ENCODE measurements around the gene DOCK10. TPM values are rescaled to one million over a fixed set of nuclear protein-coding genes. Genes with fewer than 3 reads are reported as not detected.
A peak's percentile ranks its signal among the peaks of the same experiment; 100 is the strongest.

Gene DOCK10
- 100 to 1,000 TPM; 343 to 344 TPM for total RNA-seq

DNA sequence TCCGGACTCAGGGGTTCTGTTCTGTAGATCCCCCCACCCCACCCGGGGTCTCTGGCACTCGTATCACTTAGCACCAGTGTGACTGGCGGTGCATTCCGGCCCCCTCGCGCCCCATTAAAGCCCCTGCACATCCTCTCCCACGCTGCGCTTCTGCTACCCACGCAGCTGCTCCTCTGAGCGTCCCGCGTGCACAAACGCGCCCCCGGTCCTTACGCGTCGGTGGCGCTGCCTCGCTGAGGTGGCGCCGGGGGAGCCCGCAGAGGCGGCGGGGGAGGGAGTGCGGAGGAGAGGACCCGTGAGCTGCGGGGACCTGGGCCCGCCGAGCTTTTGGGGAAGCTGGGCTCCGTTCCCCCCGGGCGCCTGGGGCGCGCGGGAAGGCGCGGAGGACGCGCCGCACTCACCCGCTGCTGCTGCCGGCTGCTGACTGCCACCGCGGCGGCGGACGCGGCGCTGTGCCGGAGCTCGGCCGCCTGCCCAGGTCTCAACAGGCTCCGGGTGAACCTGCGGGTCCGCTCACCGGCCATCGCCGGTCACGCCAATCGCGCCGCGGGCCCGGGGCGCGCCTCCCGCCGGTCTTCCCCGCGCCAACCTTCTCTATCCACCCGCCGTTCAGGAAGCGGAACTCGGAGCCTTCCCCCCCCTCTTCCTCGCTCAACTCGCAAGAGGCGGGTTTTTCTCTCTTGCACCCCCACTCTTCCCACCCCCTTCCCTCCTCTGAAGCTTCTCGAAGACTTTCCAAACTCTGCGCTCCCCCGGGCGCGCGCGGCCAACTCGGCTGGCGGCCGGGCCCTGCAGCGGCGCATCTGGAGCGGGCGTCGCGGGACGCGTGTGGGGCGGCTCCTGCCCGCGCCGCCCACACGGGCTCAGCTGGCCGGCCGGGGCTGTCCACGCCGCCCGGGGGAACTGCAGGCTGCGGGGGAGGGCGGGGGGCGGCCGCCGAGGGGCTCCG is at the start of gene DOCK10:
Gene DOCK10, minus strand, starts transcription at position 618 of the 949 bp plus-strand sequence. Its CDS starts 94 bp downstream, at position 524.
- ChIA-PET POLR2A (interaction anchor here (0.6 to 7.5 kb wide), 22 partner anchors 8 to 146 kb away, joined by 3 to 155 read pairs (median 4); no protein-coding TSS in a partner anchor), CTCF (interaction anchor here (0.6 to 6.8 kb wide), 12 partner anchors 8 to 157 kb away, joined by 3 to 53 read pairs (median 4); no protein-coding TSS in a partner anchor)
- Mint-ChIP-seq H3K27me3 (ENCODE audit: low read depth) (peaks cover 15% of the 10 kb centered on the region), H3K27ac (peak within 1 kb of the TSS; percentile 98), H3K4me3 (peak within 1 kb of the TSS; percentile 98), H3K4me1 (ENCODE audit: low read depth) (peaks cover 50% of the 10 kb centered on the region), H3K36me3 (ENCODE audit: low read depth) (peaks cover 39% of the 10 kb centered on the region), H3K9me3 (ENCODE audit: insufficient read depth) (no peaks in the 10 kb centered on the region)
- peak; percentile 48 for ATAC-seq
- DNase-seq, result peak; percentile 60

DNA sequence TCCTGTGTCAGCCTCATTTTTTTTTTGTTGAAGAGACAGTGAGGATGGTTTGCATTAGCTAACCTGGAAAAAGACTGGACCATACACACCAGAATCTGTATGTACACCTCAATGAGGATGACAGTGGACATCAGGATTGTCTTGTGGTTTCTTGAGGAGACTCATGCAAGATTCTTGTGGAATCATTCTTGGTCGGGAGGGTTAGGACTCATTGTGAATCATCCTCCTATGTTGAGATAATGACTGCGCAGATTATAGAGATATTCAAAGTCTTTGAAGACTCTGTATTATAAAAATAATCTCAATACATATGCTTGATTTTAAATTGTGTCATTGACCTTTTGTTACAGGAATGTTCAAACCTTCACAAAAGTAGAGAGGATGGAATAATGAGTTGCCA is 49.1 kb upstream of the DOCK10 start:
- H3K27ac Mint-ChIP-seq, result no peak overlapping the region
- peaks cover 12% of the 10 kb centered on the region for H3K4me1 Mint-ChIP-seq (ENCODE audit: low read depth)

DNA sequence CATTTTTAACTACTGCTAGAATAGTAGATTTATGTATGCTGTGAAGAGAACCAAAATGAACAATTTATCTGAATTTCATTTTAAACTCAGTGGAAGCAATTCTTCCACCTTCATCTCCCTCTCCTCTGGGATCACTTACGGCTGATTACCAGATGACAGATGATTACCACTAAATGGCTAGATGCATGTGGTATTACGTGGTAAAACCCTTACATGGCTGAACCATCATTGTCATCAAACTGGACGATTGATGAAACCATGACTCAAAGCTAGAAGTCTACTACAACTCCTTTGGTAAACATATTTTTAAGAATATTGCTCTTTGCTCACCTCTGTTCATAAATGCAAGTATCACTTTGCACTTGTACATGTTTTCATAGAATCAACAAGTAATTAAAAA is 48.5 kb upstream of the DOCK10 start:
- ChIA-PET POLR2A (no interaction called here), CTCF (interaction anchor here (0.8 kb wide), 1 partner anchor 10 kb away, joined by 4 read pairs; no protein-coding TSS in a partner anchor)
- DNase-seq, result no peak
- H3K27ac Mint-ChIP-seq, result no peak overlapping the region
- peaks cover 4% of the 10 kb centered on the region for H3K9me3 Mint-ChIP-seq (ENCODE audit: insufficient read depth)
- no peak overlapping the region for H3K4me3 Mint-ChIP-seq
- ATAC-seq, result no peak
- no peaks in the 10 kb centered on the region for H3K36me3 Mint-ChIP-seq (ENCODE audit: low read depth)
- H3K27me3 Mint-ChIP-seq (ENCODE audit: low read depth), result peaks cover 2% of the 10 kb centered on the region
- peaks cover 14% of the 10 kb centered on the region for H3K4me1 Mint-ChIP-seq (ENCODE audit: low read depth)

More for the DNA sequence above, 49.1 kb upstream of the DOCK10 start:
- Mint-ChIP-seq H3K27me3 (ENCODE audit: low read depth) (peaks cover 2% of the 10 kb centered on the region), H3K4me3 (no peak overlapping the region), H3K9me3 (ENCODE audit: insufficient read depth) (peaks cover 4% of the 10 kb centered on the region), H3K36me3 (ENCODE audit: low read depth) (no peaks in the 10 kb centered on the region)
- POLR2A ChIA-PET, result no interaction called here
- DNase-seq (no peak), ATAC-seq (no peak)
- CTCF ChIA-PET, result interaction anchor here (0.8 kb wide), 1 partner anchor 9 kb away, joined by 4 read pairs; no protein-coding TSS in a partner anchor

DNA sequence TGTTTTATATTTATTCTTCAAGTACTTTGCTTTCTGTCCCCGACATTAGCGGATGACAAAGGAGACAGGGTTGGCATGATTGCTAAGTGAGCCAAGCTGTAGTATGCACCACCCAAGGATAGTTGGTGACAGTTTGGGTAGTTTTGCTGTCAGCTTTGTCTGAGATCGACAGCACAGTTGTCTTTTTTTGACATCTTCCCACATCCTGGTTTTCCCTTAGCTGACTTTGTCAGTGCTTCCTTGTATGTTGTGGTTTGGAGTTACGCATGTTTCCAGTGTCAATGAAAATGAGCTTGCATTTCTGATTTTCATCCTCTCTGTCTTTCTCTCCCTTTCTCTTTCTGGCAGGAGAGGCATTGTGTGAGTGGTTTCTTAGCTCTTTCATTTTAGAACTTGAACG is 44.6 kb upstream of the DOCK10 start:
- ATAC-seq, result no peak
- Mint-ChIP-seq H3K4me3 (peak overlapping the region; percentile 9), H3K27me3 (ENCODE audit: low read depth) (no peaks in the 10 kb centered on the region), H3K4me1 (ENCODE audit: low read depth) (peaks cover 14% of the 10 kb centered on the region), H3K36me3 (ENCODE audit: low read depth) (no peaks in the 10 kb centered on the region), H3K27ac (peak overlapping the region; percentile 71), H3K9me3 (ENCODE audit: insufficient read depth) (no peaks in the 10 kb centered on the region)
- ChIA-PET POLR2A (interaction anchor here (0.7 to 1.2 kb wide), 3 partner anchors 17 to 45 kb away, joined by 3 to 4 read pairs (median 3); partner anchors contain the start of gene DOCK10), CTCF (interaction anchor here (1.0 to 1.8 kb wide), 3 partner anchors 10 to 15 kb away, joined by 4 to 5 read pairs (median 4); no protein-coding TSS in a partner anchor)
- DNase-seq, result no peak

DNA sequence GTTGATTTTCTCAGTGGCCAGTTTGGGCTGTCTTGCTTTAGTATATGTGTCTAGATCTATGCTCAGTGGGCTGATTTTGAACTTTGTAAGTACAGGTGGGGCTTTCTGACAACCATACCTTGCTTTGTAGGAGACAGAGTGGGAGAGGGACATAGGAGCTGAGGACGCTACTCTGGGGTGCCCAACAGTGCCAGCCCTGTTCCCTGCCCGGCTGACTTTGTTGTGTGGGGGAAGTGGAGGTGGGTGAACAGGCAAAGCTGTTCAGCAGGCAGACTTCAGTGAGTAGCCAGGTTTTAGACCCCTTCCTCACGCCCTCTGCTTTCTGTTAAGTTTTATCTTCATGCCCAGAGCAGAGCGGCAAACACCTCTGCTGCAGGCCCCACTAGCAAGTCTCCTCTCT is 44.2 kb upstream of the DOCK10 start:
- Mint-ChIP-seq H3K36me3 (ENCODE audit: low read depth) (no peaks in the 10 kb centered on the region), H3K27ac (no peak overlapping the region), H3K27me3 (ENCODE audit: low read depth) (no peaks in the 10 kb centered on the region), H3K9me3 (ENCODE audit: insufficient read depth) (no peaks in the 10 kb centered on the region), H3K4me3 (no peak overlapping the region), H3K4me1 (ENCODE audit: low read depth) (peaks cover 14% of the 10 kb centered on the region)
- no peak for ATAC-seq
- ChIA-PET POLR2A (interaction anchor here (0.7 to 1.2 kb wide), 2 partner anchors 31 to 45 kb away, joined by 3 to 4 read pairs; partner anchors contain the start of gene DOCK10), CTCF (interaction anchor here (1.0 to 1.8 kb wide), 4 partner anchors 10 to 15 kb away, joined by 4 to 5 read pairs (median 4); no protein-coding TSS in a partner anchor)
- DNase-seq, result no peak

DNA sequence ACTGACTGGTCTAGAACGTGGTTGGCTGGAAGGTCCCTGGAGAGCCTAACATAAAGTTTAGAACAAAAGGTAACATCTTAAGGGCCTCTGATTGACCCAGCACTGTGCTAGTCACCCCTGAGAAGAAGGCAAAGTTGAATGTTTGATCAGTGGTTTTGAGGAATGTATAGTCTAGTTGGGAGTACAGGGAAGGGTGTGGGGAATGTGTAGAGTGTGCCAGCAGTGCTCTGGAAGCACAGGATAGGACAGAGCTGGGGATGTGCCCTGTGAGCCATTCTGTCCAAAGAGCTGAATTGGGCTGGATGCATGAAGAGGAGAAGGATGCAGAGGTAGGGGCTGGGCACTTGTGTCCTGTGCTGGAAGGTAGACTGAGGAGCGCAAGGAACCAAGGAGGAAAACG is 41.0 kb upstream of the DOCK10 start:
- no peaks in the 10 kb centered on the region for H3K27me3 Mint-ChIP-seq (ENCODE audit: low read depth)
- CTCF ChIA-PET, result no interaction called here
- H3K9me3 Mint-ChIP-seq (ENCODE audit: insufficient read depth), result no peaks in the 10 kb centered on the region
- POLR2A ChIA-PET, result no interaction called here
- ATAC-seq, result no peak
- H3K27ac Mint-ChIP-seq, result no peak overlapping the region
- peaks cover 9% of the 10 kb centered on the region for H3K4me1 Mint-ChIP-seq (ENCODE audit: low read depth)
- no peaks in the 10 kb centered on the region for H3K36me3 Mint-ChIP-seq (ENCODE audit: low read depth)
- H3K4me3 Mint-ChIP-seq, result no peak overlapping the region
- no peak for DNase-seq

DNA sequence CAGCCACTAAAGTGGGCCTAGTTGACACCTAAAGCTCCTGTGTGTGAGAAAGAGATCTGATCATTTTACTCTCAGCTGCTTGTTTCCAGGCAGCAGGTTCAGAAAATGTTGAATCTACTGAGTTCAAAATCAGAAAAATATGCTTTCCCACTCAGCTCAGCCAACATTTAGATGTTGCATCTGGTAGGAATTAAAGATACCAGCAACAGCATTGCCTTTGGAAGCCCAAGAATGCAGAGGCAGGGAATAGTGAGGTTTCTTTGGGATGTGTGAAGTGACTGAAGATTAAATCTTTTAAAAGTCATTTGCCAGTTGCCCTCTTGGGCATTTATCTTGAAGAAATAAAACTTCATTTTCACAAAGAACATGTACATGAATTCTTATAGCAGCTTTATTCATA is 33.9 kb upstream of the DOCK10 start:
- no peak overlapping the region for H3K4me3 Mint-ChIP-seq
- H3K27me3 Mint-ChIP-seq (ENCODE audit: low read depth), result peaks cover 5% of the 10 kb centered on the region
- ATAC-seq (no peak), DNase-seq (no peak)
- no peak overlapping the region for H3K27ac Mint-ChIP-seq
- ChIA-PET POLR2A (interaction anchor here (1.0 kb wide), 1 partner anchor 34 kb away, joined by 3 read pairs; no protein-coding TSS in a partner anchor), CTCF (interaction anchor here (0.6 to 1.3 kb wide), 4 partner anchors 10 to 146 kb away, joined by 3 to 4 read pairs (median 4); no protein-coding TSS in a partner anchor)
- H3K9me3 Mint-ChIP-seq (ENCODE audit: insufficient read depth), result no peaks in the 10 kb centered on the region
- H3K4me1 Mint-ChIP-seq (ENCODE audit: low read depth), result no peaks in the 10 kb centered on the region
- H3K36me3 Mint-ChIP-seq (ENCODE audit: low read depth), result no peaks in the 10 kb centered on the region

DNA sequence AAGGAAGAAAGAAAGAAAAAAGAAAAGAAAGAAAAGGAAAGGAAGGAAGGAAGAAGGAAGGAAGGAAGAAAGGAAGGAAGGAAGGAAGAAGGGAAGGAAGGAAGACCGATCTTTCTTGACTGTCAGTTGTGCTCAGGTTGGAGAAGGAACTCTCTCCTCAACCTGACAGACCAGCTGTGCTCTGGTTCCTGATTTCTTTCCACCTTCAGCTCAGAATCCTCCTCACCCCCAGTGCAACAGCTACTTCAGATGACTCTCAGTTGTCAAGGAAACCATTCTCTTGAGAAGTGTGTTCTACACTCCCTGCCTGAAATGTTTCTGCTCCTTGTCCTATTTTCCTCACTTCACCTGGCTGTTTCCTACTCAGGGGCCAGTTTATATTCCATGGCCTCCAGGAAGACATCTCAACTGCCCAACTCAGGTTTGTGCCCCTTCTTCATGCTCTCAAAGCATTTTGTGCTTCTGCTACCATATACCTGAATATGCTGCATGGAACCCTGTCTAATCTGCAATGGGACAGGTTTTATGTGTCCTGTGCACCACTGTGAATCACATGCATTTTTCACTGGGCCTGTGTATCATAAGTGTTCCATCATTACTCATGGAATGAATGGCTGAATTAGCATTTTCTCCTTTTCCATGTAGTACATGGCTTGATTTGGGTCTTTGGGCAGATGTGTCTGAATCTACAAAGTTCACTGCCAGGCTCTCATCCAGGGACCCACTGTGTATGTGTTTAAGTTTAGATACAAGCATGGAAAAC is 32.8 kb upstream of the DOCK10 start:
- ATAC-seq, result no peak

DNA sequence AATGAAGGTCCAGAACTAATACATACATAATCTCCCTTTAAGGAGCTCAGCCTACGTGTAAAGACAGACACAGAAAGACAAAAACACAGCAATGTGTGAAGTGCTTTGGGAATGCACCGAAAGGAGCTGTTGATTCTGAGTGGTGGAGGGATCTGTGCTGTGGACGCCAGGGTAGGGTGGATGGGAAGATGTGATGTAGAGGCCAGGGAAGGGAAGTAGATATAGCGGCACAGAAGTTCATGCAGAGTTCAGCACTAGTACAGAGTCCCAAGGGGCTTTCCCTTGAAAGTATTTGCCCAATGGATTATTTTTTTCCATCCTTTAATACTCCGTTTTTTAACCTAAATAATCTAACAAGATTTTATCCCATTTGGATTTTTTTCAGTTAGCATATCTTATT is 32.1 kb upstream of the DOCK10 start:
- peaks cover 5% of the 10 kb centered on the region for H3K27me3 Mint-ChIP-seq (ENCODE audit: low read depth)

More for the DNA sequence above, 32.8 kb upstream of the DOCK10 start:
- ChIA-PET POLR2A (interaction anchor here (1.0 kb wide), 1 partner anchor 33 kb away, joined by 3 read pairs; no protein-coding TSS in a partner anchor), CTCF (no interaction called here)
- H3K4me3 Mint-ChIP-seq, result no peak overlapping the region
- no peak for DNase-seq
- H3K9me3 Mint-ChIP-seq (ENCODE audit: insufficient read depth), result no peaks in the 10 kb centered on the region
- H3K27ac Mint-ChIP-seq, result peak overlapping the region; percentile 20
- no peaks in the 10 kb centered on the region for H3K36me3 Mint-ChIP-seq (ENCODE audit: low read depth)
- no peaks in the 10 kb centered on the region for H3K4me1 Mint-ChIP-seq (ENCODE audit: low read depth)
- H3K27me3 Mint-ChIP-seq (ENCODE audit: low read depth), result peaks cover 5% of the 10 kb centered on the region

DNA sequence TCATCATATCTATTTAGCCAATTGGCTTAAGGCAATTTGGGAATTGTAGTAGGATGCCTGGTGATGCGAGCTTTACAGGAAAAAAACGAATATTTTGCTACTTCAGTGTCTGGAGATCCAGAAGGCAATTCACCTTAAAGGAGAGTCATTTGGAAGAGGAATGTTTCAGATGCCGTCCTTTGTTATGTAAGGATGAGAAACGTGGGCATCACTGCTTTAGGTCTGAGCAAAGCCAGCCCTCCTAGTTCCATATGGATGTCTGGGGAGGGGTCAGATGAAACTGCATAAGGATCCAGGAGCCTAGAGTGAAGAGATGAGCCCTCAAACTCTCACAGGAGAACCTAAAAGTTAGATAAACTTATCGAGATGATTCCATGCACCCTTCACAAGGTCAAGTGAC is 30.9 kb upstream of the DOCK10 start:
- Mint-ChIP-seq H3K27me3 (ENCODE audit: low read depth) (peaks cover 5% of the 10 kb centered on the region), H3K4me1 (ENCODE audit: low read depth) (peaks cover 2% of the 10 kb centered on the region), H3K36me3 (ENCODE audit: low read depth) (no peaks in the 10 kb centered on the region), H3K27ac (no peak overlapping the region), H3K9me3 (ENCODE audit: insufficient read depth) (peaks cover 8% of the 10 kb centered on the region), H3K4me3 (no peak overlapping the region)
- DNase-seq (no peak), ATAC-seq (no peak)
- ChIA-PET POLR2A (no interaction called here), CTCF (interaction anchor here (1.0 to 1.7 kb wide), 4 partner anchors 8 to 71 kb away, joined by 3 to 4 read pairs (median 4); no protein-coding TSS in a partner anchor)

More for the DNA sequence above, 32.1 kb upstream of the DOCK10 start:
- Mint-ChIP-seq H3K36me3 (ENCODE audit: low read depth) (no peaks in the 10 kb centered on the region), H3K27ac (no peak overlapping the region), H3K4me1 (ENCODE audit: low read depth) (peaks cover 2% of the 10 kb centered on the region), H3K4me3 (no peak overlapping the region), H3K9me3 (ENCODE audit: insufficient read depth) (no peaks in the 10 kb centered on the region)
- ATAC-seq (no peak), DNase-seq (no peak)
- ChIA-PET POLR2A (no interaction called here), CTCF (interaction anchor here (1.0 to 1.7 kb wide), 3 partner anchors 9 to 72 kb away, joined by 4 read pairs; no protein-coding TSS in a partner anchor)

DNA sequence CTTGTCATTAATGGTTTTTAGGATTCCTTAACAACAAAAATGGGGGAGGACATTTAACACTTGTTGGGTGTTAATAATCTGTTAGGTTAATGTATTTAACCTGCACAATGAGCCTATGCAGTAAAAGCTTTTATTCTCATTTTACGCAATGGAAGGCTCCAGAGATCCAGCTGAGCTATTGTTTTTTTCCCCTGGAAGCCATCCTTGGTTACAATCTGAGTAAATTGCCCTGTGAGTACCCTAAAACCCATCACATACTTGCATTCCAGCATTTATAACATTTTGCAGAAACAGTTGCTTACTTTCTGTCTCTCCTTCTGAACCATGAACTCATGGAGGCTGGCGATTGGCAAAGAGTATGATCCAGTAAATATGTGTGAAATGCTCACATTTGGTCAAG is 30.2 kb upstream of the DOCK10 start:
- Mint-ChIP-seq H3K36me3 (ENCODE audit: low read depth) (peaks cover 3% of the 10 kb centered on the region), H3K27ac (no peak overlapping the region), H3K9me3 (ENCODE audit: insufficient read depth) (peaks cover 15% of the 10 kb centered on the region), H3K27me3 (ENCODE audit: low read depth) (peaks cover 5% of the 10 kb centered on the region), H3K4me3 (no peak overlapping the region), H3K4me1 (ENCODE audit: low read depth) (peaks cover 2% of the 10 kb centered on the region)
- ChIA-PET CTCF (interaction anchor here (1.2 to 2.0 kb wide), 3 partner anchors 15 to 43 kb away, joined by 3 to 5 read pairs (median 3); no protein-coding TSS in a partner anchor), POLR2A (no interaction called here)
- DNase-seq (no peak), ATAC-seq (no peak)

All from activated CD8-positive, alpha-beta T cell treated with anti-CD3 and anti-CD28 coated beads, Interleukin-2, amount 10 ng/mL, durations not matched to agents 7 days and 5 days (primary cell).